Left forelimb (tissue), 1 donor: ENCODE data around the gene HMGA1.

Experiments used
- DNase-seq: peaks from one replicate; pipeline ENCODE4 v3.0.0-alpha.2; 2018; ENCODE audit warnings: low spot score

The HMGA1 gene

GRCh38 chr6:34236443-34237315 is at the start of gene HMGA1:
Gene HMGA1, plus strand, starts transcription at chr6:34236873. Its CDS starts 3,908 bp downstream, at chr6:34240781.
- DNase-seq = peak; percentile 86

- no peak for DNase-seq
Measured at GRCh38 chr6:34189806-34190503, 46.7 kb upstream of the HMGA1 start.

GRCh38 chr6:34190504-34191122 is 46.1 kb upstream of the HMGA1 start:
- no peak for DNase-seq

GRCh38 chr6:34194772-34195171 is 41.9 kb upstream of the HMGA1 start:
- no peak for DNase-seq

GRCh38 chr6:34195726-34196115 is 41.0 kb upstream of the HMGA1 start:
- DNase-seq = no peak

- peak; percentile 88 for DNase-seq
Measured at GRCh38 chr6:34196116-34196832, 40.4 kb upstream of the HMGA1 start.

- DNase-seq = no peak
Measured at GRCh38 chr6:34196833-34197195, 39.9 kb upstream of the HMGA1 start.

GRCh38 chr6:34200340-34200971 is 36.2 kb upstream of the HMGA1 start:
- DNase-seq = no peak

GRCh38 chr6:34201455-34202107 is 35.1 kb upstream of the HMGA1 start:
- no peak for DNase-seq

GRCh38 chr6:34202329-34203201 is 34.1 kb upstream of the HMGA1 start:
- DNase-seq = no peak

GRCh38 chr6:34204693-34205092 is 32.0 kb upstream of the HMGA1 start:
- DNase-seq = no peak

GRCh38 chr6:34205466-34205865 is 31.2 kb upstream of the HMGA1 start:
- DNase-seq = no peak

- DNase-seq = no peak
Measured at GRCh38 chr6:34205916-34206315, 30.8 kb upstream of the HMGA1 start.

GRCh38 chr6:34206726-34207125 is 29.9 kb upstream of the HMGA1 start:
- no peak for DNase-seq

GRCh38 chr6:34207695-34208443 is 28.8 kb upstream of the HMGA1 start:
- no peak for DNase-seq

GRCh38 chr6:34213772-34214171 is 22.9 kb upstream of the HMGA1 start:
- DNase-seq = no peak

- no peak for DNase-seq
Measured at GRCh38 chr6:34218691-34219090, 18.0 kb upstream of the HMGA1 start.

GRCh38 chr6:34223381-34223955 is 13.2 kb upstream of the HMGA1 start:
- DNase-seq = peak; percentile 73
